Testis (tissue), 3 donors: ENCODE data around the gene TARBP2. TPM values are rescaled to one million over a fixed set of nuclear protein-coding genes. Genes with fewer than 3 reads are reported as not detected.

Source experiments
- DNase-seq: peaks from one replicate; pipeline ENCODE4 v3.0.0-alpha.2; 2019
- H3K27ac ChIP-seq, 2 donors: fragments of 200-600 bp; sonication (generic); one replicate each; pipeline ENCODE4 v1.5.1; 2019
- H3K27me3 ChIP-seq: fragments of 200-600 bp; sonication (generic); one replicate; pipeline ENCODE4 v1.5.1; 2019
- H3K36me3 ChIP-seq: fragments of 200-600 bp; sonication (generic); one replicate; pipeline ENCODE4 v1.5.1; 2017; ENCODE audit warnings: low read depth; ENCODE audit errors: missing control alignments
- H3K4me1 ChIP-seq: fragments of 200-600 bp; sonication (generic); one replicate; pipeline ENCODE4 v1.5.1; 2019
- H3K4me3 ChIP-seq, 2 donors: fragments of 200-600 bp; sonication (generic); one replicate each; pipeline ENCODE4 v1.5.1; 2017 to 2019
- H3K9me3 ChIP-seq: fragments of 200-600 bp; sonication (generic); one replicate; pipeline ENCODE4 v1.5.1; 2017
- POLR2A ChIP-seq: fragments of 450-650 bp; IDR thresholded peaks from one replicate; pipeline ENCODE4 v1.6.1; 2017; ENCODE audit warnings: antibody characterized with exemption, mild to moderate bottlenecking, moderate library complexity
- WGBS, 2 donors: methylation state at CpG; one replicate each; pipeline ENCODE4 v1.1.5; 2018; 5-methylcytosine and 5-hydroxymethylcytosine counted together
- intact Hi-C: fragments of 100-400 bp; cut with DNase I; formaldehyde crosslinking; loops from one replicate; pipeline ENCODE4 v1.15.1; 2023; ENCODE audit warnings: low total_unique reads
- polyA plus RNA-seq: library from polyadenylated mRNA; stranded (reverse); fragments of 350-450 nt; fragmentation: Illumina TruSeq; extraction: RNeasy Lipid Tissue Mini Kit (QIAGEN cat#74804); gene quantifications from one replicate; pipeline ENCODE4 v1.2.3, GENCODE V29; 2014; ENCODE audit warnings: low read depth, low replicate concordance; ENCODE audit not compliant: insufficient read depth
- total RNA-seq, 2 donors: library from RNA; depleted of rRNA; stranded (reverse); fragments of >200 nt; gene quantifications; one replicate each; pipeline ENCODE4 v1.2.3, GENCODE V29; 2016
- TF ChIP-seq, protein P1 (sequence below), 3 experiments: fragments of 450-650 bp in 2 of 3; fragments of 200-600 bp in 1 of 3; sonication (generic) in 1 of 3; IDR thresholded peaks; one replicate each; pipeline ENCODE4 v1.5.1; 2016 to 2019; ENCODE audit warnings: antibody characterized with exemption in 3 of 3, mild to moderate bottlenecking in 2 of 3, moderate library complexity in 1 of 3

TARBP2 gene
- total and polyA plus RNA-seq, 3 donors from 2014 or later: 37.8 to 73.1 (median 67.6) TPM

DNA sequence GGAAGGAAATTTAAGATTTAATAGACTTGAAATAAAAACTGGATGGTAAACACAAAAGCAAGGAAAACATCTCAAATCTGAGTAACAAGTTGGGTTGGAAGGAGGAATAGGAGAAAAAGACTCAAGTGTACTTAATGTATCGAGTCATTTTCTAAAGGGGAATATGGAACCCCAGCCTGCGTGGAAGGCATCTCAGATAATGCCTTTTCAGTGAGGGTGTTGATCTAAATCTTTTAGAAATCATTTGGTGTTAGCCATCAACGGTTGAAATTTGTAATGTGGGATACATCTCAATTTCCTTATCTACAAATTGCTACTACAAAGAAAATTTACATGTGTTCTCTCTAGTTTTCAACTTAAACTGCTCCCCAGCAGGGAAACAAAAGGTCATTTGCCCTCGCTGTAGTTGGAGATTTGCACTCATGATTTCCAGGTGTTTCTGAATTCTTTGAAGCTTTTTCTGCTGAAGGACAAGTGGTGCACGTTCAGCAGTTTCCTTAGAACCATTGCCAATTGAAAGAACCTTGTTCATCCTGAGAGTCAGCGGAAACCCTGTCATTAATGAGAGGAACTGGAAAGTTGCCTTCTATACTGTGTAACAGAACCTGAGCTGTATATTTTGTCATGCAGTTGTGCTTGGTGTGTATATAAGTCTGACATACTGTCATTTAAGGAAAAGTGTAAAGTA, 47.0 kb upstream of the TARBP2 start:
- intact Hi-C loops: loop anchor here (10.0 kb wide), 1 partner anchor 51 kb away; the partner anchor contains the start of genes NPFF and TARBP2
- H3K4me1 ChIP-seq: peaks cover 19% of the 10 kb centered on the region
- no peaks in the 10 kb centered on the region for H3K27me3 ChIP-seq
- H3K36me3 ChIP-seq: no peaks in the 10 kb centered on the region
- TF ChIP-seq, protein P1, sequence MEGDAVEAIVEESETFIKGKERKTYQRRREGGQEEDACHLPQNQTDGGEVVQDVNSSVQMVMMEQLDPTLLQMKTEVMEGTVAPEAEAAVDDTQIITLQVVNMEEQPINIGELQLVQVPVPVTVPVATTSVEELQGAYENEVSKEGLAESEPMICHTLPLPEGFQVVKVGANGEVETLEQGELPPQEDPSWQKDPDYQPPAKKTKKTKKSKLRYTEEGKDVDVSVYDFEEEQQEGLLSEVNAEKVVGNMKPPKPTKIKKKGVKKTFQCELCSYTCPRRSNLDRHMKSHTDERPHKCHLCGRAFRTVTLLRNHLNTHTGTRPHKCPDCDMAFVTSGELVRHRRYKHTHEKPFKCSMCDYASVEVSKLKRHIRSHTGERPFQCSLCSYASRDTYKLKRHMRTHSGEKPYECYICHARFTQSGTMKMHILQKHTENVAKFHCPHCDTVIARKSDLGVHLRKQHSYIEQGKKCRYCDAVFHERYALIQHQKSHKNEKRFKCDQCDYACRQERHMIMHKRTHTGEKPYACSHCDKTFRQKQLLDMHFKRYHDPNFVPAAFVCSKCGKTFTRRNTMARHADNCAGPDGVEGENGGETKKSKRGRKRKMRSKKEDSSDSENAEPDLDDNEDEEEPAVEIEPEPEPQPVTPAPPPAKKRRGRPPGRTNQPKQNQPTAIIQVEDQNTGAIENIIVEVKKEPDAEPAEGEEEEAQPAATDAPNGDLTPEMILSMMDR (IDR thresholded peaks at IDR 0.05): no peak
- no peak for TF ChIP-seq POLR2A
- no peak overlapping the region for H3K4me3 ChIP-seq
- 22% methylated on average over 6 of the region's 6 CpGs for WGBS, 2 donors
- no peaks in the 10 kb centered on the region for H3K9me3 ChIP-seq
- DNase-seq: no peak
- H3K27ac ChIP-seq: no peak overlapping the region

DNA sequence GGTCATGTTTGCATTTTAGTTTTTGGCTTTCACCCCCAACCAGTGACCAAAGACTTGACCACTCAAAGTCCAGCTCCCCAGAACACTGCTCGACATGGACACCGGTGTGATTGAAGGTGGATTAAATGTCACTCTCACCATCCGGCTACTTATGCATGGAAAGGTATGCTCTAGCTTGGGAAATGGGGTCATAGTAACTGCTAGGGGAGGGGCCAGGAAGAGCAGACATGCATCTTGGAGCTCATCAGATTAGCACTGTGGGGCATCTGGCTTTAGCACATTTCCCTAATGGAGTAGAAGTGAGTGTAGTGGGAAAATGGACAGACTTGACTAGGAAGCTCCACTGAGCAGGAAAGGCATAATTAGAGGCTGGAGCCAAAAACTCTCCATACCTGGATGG, 46.4 kb upstream of the TARBP2 start:
- Histone ChIP-seq H3K4me3 (no peak overlapping the region), H3K27me3 (no peaks in the 10 kb centered on the region), H3K9me3 (no peaks in the 10 kb centered on the region), H3K36me3 (no peaks in the 10 kb centered on the region), H3K27ac (no peak overlapping the region), H3K4me1 (peaks cover 19% of the 10 kb centered on the region)
- 42 to 47% methylated on average over 3 of the region's 3 CpGs for WGBS, 2 donors
- TF ChIP-seq, protein P1 (IDR thresholded peaks at IDR 0.05): no peak
- no peak for TF ChIP-seq POLR2A
- intact Hi-C loops: loop anchor here (10.0 kb wide), 1 partner anchor 50 kb away; the partner anchor contains the start of genes NPFF and TARBP2
- no peak for DNase-seq

DNA sequence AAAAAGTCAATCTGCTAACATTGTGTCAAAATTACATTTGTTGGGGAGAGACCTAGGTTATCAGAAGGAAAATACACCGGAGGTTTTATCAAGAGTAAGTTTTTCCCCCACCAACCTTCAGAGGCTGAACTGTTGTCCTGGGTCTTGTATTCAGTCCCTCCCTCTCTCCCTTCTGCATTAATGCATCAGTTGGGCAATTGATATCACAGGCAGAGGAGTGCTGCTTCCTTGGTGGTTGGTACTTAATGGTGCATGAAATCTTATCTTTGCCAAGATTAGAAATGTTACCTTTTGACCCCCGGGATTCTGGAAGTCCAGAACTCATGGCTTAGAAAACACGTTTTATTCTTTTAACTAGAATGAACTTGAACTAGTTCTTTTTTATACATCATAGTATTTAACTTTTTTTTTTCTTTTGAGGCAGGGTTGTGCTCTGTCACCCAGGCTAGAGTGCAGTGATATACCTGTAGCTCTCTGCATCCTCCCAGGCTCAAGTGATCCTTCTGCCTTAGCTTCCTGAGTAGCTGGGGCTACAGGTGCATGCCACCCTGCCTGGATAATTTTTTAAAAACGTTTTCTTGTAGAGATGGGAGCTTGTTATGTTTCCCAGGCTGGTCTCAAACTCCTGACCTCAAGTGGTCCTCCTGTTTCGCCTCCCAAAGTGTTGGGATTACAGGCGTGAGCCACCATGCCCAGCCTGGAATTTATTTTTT, 44.3 kb upstream of the TARBP2 start:
- Histone ChIP-seq H3K27me3 (no peaks in the 10 kb centered on the region), H3K4me3 (no peak overlapping the region), H3K36me3 (no peaks in the 10 kb centered on the region), H3K9me3 (no peaks in the 10 kb centered on the region), H3K4me1 (peaks cover 22% of the 10 kb centered on the region), H3K27ac (peak overlapping the region in 1 of 2 donors; percentile 10)
- intact Hi-C loops: loop anchor here (10.0 kb wide), 1 partner anchor 48 kb away; the partner anchor contains the start of genes NPFF and TARBP2
- no peak for TF ChIP-seq POLR2A
- TF ChIP-seq, protein P1 (IDR thresholded peaks at IDR 0.05): no peak
- 60 to 62% methylated on average over 6 of the region's 6 CpGs for WGBS, 2 donors
- DNase-seq: no peak

DNA sequence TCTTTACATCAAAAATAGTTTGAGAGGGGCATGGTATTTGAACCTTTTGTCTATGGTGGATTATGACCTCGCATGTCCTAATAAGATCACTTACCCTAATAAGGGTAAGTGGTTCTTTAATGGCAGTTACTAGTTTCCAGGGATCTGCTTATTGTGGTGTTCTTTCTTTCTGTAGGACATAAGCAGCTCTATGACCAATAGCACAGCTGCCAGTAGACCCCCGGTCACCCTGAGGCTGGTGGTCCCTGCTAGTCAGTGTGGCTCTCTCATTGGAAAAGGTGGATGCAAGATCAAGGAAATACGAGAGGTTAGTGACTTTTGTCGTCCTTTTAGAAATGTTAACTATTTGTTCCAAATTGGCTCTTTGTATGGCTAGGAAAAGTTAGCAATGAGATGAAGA, 42.0 kb upstream of the TARBP2 start:
- no peak for DNase-seq
- H3K27me3 ChIP-seq: no peaks in the 10 kb centered on the region
- H3K4me3 ChIP-seq: no peak overlapping the region
- H3K27ac ChIP-seq: no peak overlapping the region
- peaks cover 18% of the 10 kb centered on the region for H3K4me1 ChIP-seq
- no peak for TF ChIP-seq POLR2A
- TF ChIP-seq, protein P1 (IDR thresholded peaks at IDR 0.05): no peak
- intact Hi-C loops: loop anchor here (10.0 kb wide), 1 partner anchor 46 kb away; the partner anchor contains the start of genes NPFF and TARBP2
- H3K36me3 ChIP-seq: no peaks in the 10 kb centered on the region
- WGBS, 2 donors: 67 to 70% methylated on average over 4 of the region's 4 CpGs
- H3K9me3 ChIP-seq: no peaks in the 10 kb centered on the region
